Measurements from ENCODE around the gene KCNQ1.

The KCNQ1 gene, protein sequence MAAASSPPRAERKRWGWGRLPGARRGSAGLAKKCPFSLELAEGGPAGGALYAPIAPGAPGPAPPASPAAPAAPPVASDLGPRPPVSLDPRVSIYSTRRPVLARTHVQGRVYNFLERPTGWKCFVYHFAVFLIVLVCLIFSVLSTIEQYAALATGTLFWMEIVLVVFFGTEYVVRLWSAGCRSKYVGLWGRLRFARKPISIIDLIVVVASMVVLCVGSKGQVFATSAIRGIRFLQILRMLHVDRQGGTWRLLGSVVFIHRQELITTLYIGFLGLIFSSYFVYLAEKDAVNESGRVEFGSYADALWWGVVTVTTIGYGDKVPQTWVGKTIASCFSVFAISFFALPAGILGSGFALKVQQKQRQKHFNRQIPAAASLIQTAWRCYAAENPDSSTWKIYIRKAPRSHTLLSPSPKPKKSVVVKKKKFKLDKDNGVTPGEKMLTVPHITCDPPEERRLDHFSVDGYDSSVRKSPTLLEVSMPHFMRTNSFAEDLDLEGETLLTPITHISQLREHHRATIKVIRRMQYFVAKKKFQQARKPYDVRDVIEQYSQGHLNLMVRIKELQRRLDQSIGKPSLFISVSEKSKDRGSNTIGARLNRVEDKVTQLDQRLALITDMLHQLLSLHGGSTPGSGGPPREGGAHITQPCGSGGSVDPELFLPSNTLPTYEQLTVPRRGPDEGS

GRCh38 chr11:2444821-2445745 is at the start of gene KCNQ1:
Gene KCNQ1, plus strand, starts transcription at chr11:2445008. Its CDS starts 91 bp downstream, at chr11:2445099.
- DNase-seq (ENCODE audit: low read depth, low spot score), result peak; percentile 33

- DNase-seq (ENCODE audit: low read depth, low spot score), result no peak
Observed at GRCh38 chr11:2395211-2395730, 49.5 kb upstream of the KCNQ1 start.

- DNase-seq (ENCODE audit: low read depth, low spot score), result no peak
Observed at GRCh38 chr11:2395856-2396255, 49.0 kb upstream of the KCNQ1 start.

- DNase-seq (ENCODE audit: low read depth, low spot score), result no peak
Observed at GRCh38 chr11:2396471-2396870, 48.3 kb upstream of the KCNQ1 start.

DNA sequence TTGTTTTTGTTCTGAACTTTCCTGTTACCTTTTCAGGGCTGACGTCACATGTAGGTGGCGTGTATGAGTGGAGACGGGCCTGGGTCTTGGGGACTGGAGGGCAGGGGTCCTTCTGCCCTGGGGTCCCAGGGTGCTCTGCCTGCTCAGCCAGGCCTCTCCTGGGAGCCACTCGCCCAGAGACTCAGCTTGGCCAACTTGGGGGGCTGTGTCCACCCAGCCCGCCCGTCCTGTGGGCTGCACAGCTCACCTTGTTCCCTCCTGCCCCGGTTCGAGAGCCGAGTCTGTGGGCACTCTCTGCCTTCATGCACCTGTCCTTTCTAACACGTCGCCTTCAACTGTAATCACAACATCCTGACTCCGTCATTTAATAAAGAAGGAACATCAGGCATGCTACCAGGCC is 47.8 kb upstream of the KCNQ1 start:
- no peak for DNase-seq (ENCODE audit: low read depth, low spot score)

DNA sequence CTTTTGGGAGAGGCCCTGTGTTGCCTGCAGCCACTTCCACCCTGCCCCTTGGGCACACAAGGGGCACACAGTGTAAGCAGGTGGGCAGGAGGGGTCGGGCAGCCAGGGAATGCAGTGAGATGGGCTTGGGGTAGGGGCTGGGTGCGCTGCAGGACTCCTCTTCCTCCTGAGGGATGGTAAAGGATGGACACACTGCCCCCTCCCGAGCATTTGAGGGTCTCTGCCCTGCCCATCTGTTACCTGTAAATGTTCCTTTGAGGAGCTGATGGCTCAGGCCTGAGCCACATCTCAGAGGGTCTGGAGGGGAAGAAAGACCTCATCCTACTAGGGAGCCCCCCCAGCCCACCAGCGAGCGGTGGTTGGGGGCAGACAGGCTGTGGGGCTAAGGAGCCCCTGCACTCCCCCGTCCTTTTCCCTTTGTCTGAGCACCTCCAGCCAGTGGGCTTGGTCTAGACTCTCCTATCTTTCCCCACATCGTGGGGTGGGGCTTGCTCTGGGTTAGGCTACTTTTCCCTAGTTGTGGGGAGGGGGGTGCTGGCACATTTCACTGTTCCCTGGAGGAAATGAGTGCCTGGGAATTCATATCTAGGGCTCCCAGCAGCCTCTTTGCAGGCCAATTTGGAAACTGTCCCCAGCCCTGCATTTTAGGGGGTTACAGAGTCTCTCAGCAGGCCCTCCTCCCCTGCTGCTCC is 46.0 kb upstream of the KCNQ1 start:
- DNase-seq (ENCODE audit: low read depth, low spot score), result no peak

GRCh38 chr11:2399488-2400068 is 45.2 kb upstream of the KCNQ1 start:
- no peak for DNase-seq (ENCODE audit: low read depth, low spot score)

DNA sequence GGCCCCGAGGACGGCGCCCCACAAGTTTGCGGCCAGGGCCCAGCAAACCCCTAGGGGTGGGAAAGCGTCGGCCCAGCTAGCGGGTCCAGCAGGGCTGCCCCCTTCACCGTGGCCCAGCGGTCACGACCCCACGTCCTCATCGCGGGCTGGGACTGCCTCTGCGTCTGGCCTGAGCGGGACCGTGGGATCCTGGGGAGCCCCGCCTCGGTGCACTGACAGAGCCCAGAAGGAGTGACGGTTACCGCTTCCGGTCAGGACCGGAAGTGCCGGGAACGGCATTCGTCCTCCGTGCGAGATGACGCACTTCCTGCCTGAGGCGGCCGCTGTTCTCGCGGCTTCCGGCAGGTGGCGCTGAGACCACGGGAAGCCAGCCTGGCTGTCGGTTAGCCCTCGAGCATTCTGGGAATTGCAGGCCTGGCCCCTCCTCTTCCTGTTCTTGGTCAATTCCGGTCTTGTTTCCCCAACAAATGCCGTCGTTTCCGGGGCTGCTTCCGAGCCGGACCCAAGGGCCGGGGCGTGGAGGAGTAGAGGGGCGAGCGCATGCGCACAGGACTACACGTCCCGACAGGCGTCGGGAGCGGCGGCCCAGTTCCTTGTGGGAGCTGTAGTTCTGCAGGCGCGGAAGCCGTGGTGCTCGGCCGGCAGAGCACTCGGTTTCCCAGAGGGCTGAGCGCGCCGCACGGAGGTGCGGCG is 44.6 kb upstream of the KCNQ1 start, which contains the start of gene TSSC4:
TSSC4 (plus strand) TSS at position 682 of the 693 bp plus-strand sequence. CDS start 1,884 bp downstream, outside the sequence.
- DNase-seq (ENCODE audit: low read depth, low spot score), result peak; percentile 100

DNA sequence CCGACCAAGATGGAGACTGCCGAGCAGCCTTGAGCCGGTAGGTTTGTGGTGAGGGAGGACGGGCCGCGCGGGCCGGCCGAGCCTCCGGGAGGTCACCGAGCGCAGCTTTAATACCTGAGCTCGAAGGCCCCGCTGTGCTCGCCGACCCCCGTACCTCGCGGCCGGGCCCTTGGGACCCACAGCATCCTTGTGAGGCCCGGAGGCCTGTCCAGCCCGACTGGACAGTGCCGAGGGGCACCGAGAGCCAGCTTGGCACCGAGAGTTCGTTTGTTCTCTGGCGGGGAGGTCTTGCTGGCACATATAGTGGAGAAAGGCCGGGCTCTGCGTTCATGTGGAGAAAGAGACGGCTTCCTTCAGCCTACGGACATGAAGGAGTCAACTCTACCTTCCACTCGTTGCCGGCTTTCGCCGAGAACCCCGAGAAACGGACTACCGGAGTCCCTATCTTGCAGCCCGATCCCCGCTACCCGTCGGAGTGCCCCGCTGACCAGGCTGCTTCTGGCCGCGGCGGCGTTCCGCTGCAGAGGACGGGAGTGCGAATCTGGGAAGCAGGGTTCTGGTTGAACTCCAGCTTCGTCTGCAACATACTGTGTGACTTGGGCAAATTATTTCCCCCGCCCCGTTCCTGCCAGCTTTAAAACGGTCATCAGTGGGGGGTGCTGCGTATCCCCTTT is 43.9 kb upstream of the KCNQ1 start:
- DNase-seq (ENCODE audit: low read depth, low spot score), result no peak

DNA sequence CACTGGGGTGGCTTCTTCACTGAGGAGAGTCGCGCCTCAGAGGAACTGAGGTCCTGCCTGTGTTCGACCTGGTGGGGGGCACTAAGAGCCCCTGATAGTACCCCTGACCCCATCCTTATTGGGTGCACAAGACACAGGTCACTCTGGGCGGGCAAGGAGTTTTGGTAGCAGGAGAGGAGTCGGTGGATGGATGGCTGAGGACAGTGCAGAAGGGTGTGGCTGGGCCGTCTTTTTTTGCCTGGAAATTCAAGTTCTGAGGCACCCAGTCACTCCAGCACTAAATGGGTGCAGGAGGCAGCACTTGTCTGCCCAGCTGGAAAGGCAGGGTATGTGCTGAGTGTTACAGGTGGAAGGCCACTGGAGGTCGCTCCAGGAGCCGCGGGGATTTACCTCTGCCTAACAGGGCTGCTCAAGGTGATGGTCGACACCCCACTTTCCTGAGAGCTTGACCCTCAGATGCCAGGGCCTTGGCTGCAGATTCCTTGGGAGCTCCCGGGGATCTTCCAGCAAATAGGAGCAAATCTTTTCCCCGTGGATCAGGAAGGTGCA is 43.3 kb upstream of the KCNQ1 start:
- DNase-seq (ENCODE audit: low read depth, low spot score), result no peak

DNA sequence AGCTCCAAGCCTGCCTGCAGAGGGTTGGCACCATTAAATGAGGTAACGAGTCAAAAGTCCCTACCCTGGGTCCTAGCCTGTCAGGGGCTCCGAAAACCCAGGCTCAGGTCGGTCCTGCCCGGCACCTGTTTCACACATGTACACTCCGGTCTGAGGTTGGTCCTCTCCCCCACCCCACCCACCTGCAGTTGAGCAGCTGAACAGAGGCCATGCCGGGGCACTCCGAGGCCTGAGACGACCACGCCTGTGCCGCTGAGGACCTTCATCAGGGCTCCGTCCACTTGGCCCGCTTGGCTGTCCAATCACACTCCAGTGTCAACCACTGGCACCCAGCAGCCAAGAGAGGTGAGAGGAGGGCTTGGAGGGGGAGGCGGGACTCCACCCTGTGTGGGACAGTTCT is 42.7 kb upstream of the KCNQ1 start:
- no peak for DNase-seq (ENCODE audit: low read depth, low spot score)

DNA sequence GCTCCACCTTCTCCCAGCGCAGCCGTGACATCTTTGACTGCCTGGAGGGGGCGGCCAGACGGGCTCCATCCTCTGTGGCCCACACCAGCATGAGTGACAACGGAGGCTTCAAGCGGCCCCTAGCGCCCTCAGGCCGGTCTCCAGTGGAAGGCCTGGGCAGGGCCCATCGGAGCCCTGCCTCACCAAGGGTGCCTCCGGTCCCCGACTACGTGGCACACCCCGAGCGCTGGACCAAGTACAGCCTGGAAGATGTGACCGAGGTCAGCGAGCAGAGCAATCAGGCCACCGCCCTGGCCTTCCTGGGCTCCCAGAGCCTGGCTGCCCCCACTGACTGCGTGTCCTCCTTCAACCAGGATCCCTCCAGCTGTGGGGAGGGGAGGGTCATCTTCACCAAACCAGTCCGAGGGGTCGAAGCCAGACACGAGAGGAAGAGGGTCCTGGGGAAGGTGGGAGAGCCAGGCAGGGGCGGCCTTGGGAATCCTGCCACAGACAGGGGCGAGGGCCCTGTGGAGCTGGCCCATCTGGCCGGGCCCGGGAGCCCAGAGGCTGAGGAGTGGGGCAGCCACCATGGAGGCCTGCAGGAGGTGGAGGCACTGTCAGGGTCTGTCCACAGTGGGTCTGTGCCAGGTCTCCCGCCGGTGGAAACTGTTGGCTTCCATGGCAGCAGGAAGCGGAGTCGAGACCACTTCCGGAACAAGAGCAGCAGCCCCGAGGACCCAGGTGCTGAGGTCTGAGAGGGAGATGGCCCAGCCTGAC is 41.7 kb upstream of the KCNQ1 start:
- no peak for DNase-seq (ENCODE audit: low read depth, low spot score)

- DNase-seq (ENCODE audit: low read depth, low spot score), result no peak
Observed at GRCh38 chr11:2404735-2405196, 40.0 kb upstream of the KCNQ1 start.

DNA sequence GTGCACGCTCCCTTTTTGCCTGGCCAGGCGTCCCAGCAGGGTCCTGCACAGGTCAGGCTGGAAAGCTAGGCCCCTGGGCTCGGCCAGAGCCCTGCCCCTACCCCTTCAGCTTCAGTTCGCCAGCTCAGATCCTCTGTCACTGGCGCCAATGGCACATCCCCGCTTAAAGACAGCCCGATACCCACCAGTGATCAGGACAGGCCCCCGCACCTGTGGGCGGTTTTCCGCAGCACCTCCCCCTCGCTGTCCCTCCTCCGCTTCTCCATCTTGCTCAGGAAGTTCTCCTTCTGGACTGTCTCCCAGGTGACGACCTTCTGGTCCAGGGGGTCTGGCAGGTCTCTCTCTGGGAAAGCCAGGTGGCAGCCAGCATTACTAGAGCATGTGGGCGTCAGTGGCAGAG is 38.4 kb upstream of the KCNQ1 start:
- no peak for DNase-seq (ENCODE audit: low read depth, low spot score)

DNA sequence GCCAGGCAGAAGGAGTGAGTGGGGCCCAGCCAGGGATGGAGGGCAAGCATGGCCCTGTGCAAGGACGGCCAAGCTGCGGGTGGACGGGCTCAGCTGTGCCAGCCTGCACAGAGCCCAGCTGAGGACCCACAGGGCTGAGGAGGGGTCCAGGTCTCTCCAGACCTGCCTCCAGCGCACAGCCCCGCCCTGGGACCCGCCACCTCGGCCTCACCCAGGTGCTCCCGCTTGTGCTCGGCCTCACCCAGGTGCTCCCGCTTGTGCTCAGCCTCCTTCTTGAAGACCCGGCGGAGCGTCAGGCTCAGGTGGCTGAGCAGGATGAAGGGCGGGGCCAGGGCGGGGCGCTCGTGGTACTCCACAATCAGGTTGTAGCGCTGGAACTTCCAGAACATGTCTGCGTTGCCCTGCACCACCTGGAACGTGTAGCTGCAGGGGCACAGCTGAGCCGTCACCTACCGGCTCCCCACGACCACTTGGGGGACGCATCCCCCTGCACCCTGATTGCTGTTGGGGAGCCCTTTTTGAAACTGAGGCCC is 37.9 kb upstream of the KCNQ1 start:
- DNase-seq (ENCODE audit: low read depth, low spot score), result no peak

GRCh38 chr11:2408671-2409070 is 36.1 kb upstream of the KCNQ1 start:
- DNase-seq (ENCODE audit: low read depth, low spot score), result no peak

GRCh38 chr11:2409126-2409525 is 35.7 kb upstream of the KCNQ1 start:
- no peak for DNase-seq (ENCODE audit: low read depth, low spot score)

Measured in astrocyte of the hippocampus (primary cell).